K562 (cell line): ENCODE results near the gene LGALS7B. TPM values are rescaled to one million over a fixed set of nuclear protein-coding genes. Genes with fewer than 3 reads are reported as not detected.
"Not testable (repeated sequence)": the region's sequence is repeated elsewhere in the genome, so short reads cannot be mapped to it uniquely, and the experiment has no call there.

Experiments
- ATAC-seq: fragments of 200-7000 bp; cut with Tn5 transposase; 3 replicates; pipeline ENCODE4 v1.9.1; 2020; ENCODE audit warnings: moderate library complexity
- BruUV-seq: library from RNA; stranded (reverse); fragments of 400-500 nt; replicated peaks from 2 replicates; lab custom pipeline; 2021; lab: Mats Ljungman, UMichigan
- CTCF ChIA-PET: fragments of 300-600 bp; formaldehyde crosslinking; extraction: SDS; loops from one replicate; lab custom pipeline; 2021; ENCODE audit warnings: low intra/inter-chr PET ratio; lab: Yijun Ruan, JAX
- POLR2A ChIA-PET: fragments of 300-600, 350-650 bp; sonication (Branson Sonifier 250); formaldehyde crosslinking; extraction: SDS; loops from one replicate; lab custom pipeline; 2021; ENCODE audit warnings: antibody characterized with exemption, inconsistent platforms; lab: Yijun Ruan, JAX
- DNase-seq, 4 experiments: peaks; one replicate each; pipeline versions ENCODE4 v3.0.0 to v3.0.0-alpha.2; 2011 to 2018; ENCODE audit warnings: low spot score in 3 of 4, mixed read lengths in 3 of 4; ENCODE audit errors: extremely low read depth in 1 of 4
- FAIRE-seq: peaks from 2 replicates; lab custom pipeline; 2011; peaks lifted over from hg19 to GRCh38; lab: Jason Lieb, UNC
- H2AFZ ChIP-seq: 2 replicates; pipeline ENCODE4 v1.6.0; 2011; ENCODE audit warnings: low read depth, low read length, control low read depth, inconsistent platforms
- H3K27ac ChIP-seq: fragments of 200-600 bp; 3 replicates; pipeline ENCODE4 v1.8.0; 2011; ENCODE audit warnings: low read depth, mild to moderate bottlenecking, control low read depth, inconsistent platforms, low read length, moderate library complexity, mixed read lengths; ENCODE audit errors: extremely low read depth
- H3K27me3 ChIP-seq, 2 experiments: fragments of 300-600 bp in 1 of 2; 2 replicates in 1 of 2; 3 replicates in 1 of 2; pipeline versions ENCODE4 v1.6.0 to v1.8.0; 2011; ENCODE audit warnings: inconsistent platforms in 2 of 2, low read length in 2 of 2, mild to moderate bottlenecking in 1 of 2, mixed read lengths in 1 of 2, moderate library complexity in 1 of 2; ENCODE audit not compliant: control insufficient read depth in 2 of 2, insufficient read depth in 2 of 2
- H3K36me3 ChIP-seq: fragments of 300-600 bp; 3 replicates; pipeline ENCODE4 v1.8.0; 2011; ENCODE audit warnings: mild to moderate bottlenecking, low read length, inconsistent platforms; ENCODE audit not compliant: control insufficient read depth, insufficient read depth
- H3K4me1 ChIP-seq, 2 experiments: fragments of 200-600 bp in 1 of 2; replicated peaks in 1 of 2; 2 replicates in 1 of 2; 3 replicates in 1 of 2; pipeline versions ENCODE4 v1.5.1 to v1.8.0; 2011; ENCODE audit warnings: inconsistent platforms in 2 of 2, low read length in 2 of 2, mild to moderate bottlenecking in 1 of 2, mixed read lengths in 1 of 2, moderate library complexity in 1 of 2; ENCODE audit not compliant: control insufficient read depth in 2 of 2, insufficient read depth in 2 of 2
- H3K4me2 ChIP-seq: 2 replicates; pipeline ENCODE4 v1.6.1; 2011; ENCODE audit warnings: low read length, control low read depth, inconsistent platforms, mixed read lengths; ENCODE audit not compliant: insufficient read depth
- H3K4me3 ChIP-seq: fragments of 200-600 bp; sonication (generic), shearing (Covaris generic); 2 replicates; pipeline ENCODE4 v1.5.1; 2016; ENCODE audit warnings: control low read depth, inconsistent platforms
- H3K79me2 ChIP-seq: fragments of 200-600 bp; 3 replicates; pipeline ENCODE4 v1.8.0; 2011; ENCODE audit warnings: low read length, inconsistent platforms; ENCODE audit not compliant: control insufficient read depth, insufficient read depth
- H3K9ac ChIP-seq, 2 experiments: 2 replicates each; pipeline versions ENCODE4 v1.6.0 to v1.6.1; 2011; ENCODE audit warnings: low read depth in 2 of 2, low read length in 2 of 2, control low read depth in 1 of 2, inconsistent platforms in 1 of 2, mild to moderate bottlenecking in 1 of 2, mixed read lengths in 1 of 2; ENCODE audit not compliant: insufficient read depth in 1 of 2
- H3K9me1 ChIP-seq: one replicate; pipeline ENCODE4 v1.6.0; 2011; ENCODE audit warnings: inconsistent platforms, mild to moderate bottlenecking, low read length, moderate library complexity; ENCODE audit not compliant: control insufficient read depth, insufficient read depth
- H3K9me3 ChIP-seq: replicated peaks from 2 replicates; pipeline ENCODE4 v1.5.1; 2011; ENCODE audit warnings: low read depth, low read length, inconsistent platforms; ENCODE audit not compliant: control insufficient read depth, insufficient read depth
- H4K20me1 ChIP-seq: replicated peaks from 2 replicates; pipeline ENCODE4 v1.6.1; 2011; ENCODE audit warnings: low read length, inconsistent platforms, mixed read lengths; ENCODE audit not compliant: control insufficient read depth, insufficient read depth
- ARID1B ChIP-seq: fragments of 450-650 bp; IDR thresholded peaks from 2 replicates; pipeline ENCODE4 v1.6.1; 2016; ENCODE audit warnings: antibody characterized with exemption, mild to moderate bottlenecking, inconsistent platforms
- CBFA2T3 ChIP-seq: fragments of 450-650 bp; IDR thresholded peaks from 2 replicates; pipeline ENCODE4 v1.6.1; 2017
- KDM1A ChIP-seq, 2 experiments: fragments of 450-650 bp; IDR thresholded peaks; 2 replicates each; pipeline ENCODE4 v1.6.1; 2016; ENCODE audit warnings: mild to moderate bottlenecking in 2 of 2
- L3MBTL2 ChIP-seq: fragments of 450-650 bp; IDR thresholded peaks from 2 replicates; pipeline ENCODE4 v1.6.1; 2016; ENCODE audit warnings: mild to moderate bottlenecking, moderate library complexity
- NR2C1 ChIP-seq, 2 experiments: fragments of 450-650 bp; IDR thresholded peaks; 2 replicates each; pipeline ENCODE4 v1.6.1; 2017; ENCODE audit warnings: mild to moderate bottlenecking in 2 of 2, antibody characterized with exemption in 1 of 2, inconsistent platforms in 1 of 2, missing compliant biosample characterization in 1 of 2, missing genetic modification characterization in 1 of 2
- SMAD4 ChIP-seq: fragments of 250-450 bp; sonication (Bioruptor Pico); conservative IDR thresholded peaks from 2 replicates; pipeline ENCODE4 v1.8.0; 2021; ENCODE audit warnings: inconsistent platforms, mild to moderate bottlenecking, moderate library complexity
- TAL1 ChIP-seq: fragments of 450-650 bp; IDR thresholded peaks from 2 replicates; pipeline ENCODE4 v1.6.1; 2016; ENCODE audit warnings: mild to moderate bottlenecking
- ZBTB8A ChIP-seq: fragments of 450-650 bp; IDR thresholded peaks from 2 replicates; pipeline ENCODE4 v1.6.1; 2018; ENCODE audit warnings: mild to moderate bottlenecking, moderate library complexity; ENCODE audit not compliant: partially characterized antibody
- WGBS: fragments of 100-300 bp; shearing (Covaris generic); methylation state at CpG from one replicate; pipeline ENCODE4 v1.1.6; 2016; ENCODE audit warnings: low coverage, mixed read lengths; ENCODE audit not compliant: insufficient coverage; ENCODE audit errors: missing lambda C conversion rate; 5-methylcytosine and 5-hydroxymethylcytosine counted together
- in situ Hi-C: fragments of 300-500 bp; cut with MboI; formaldehyde crosslinking; loops from 4 replicates; pipeline ENCODE4 v1.15.0; 2018; ENCODE audit warnings: inconsistent platforms, mixed read lengths
- intact Hi-C: fragments of 100-400 bp; cut with micrococcal nuclease; formaldehyde crosslinking; loops from 2 replicates; pipeline ENCODE4 v1.14.2; 2022
- polyA plus RNA-seq, 8 experiments: library from polyadenylated mRNA; depleted of rRNA in 4 of 8; stranded (reverse) in 5 of 8; unstranded in 3 of 8; fragments of >200 nt; fragmentation: Nextera tagmentation in 2 of 8; fragmentation: Illumina TruSeq in 1 of 8; extraction: Ambion mirVana in 2 of 8; extraction: Trizol in 1 of 8; gene quantifications; 2 replicates each; pipeline versions ENCODE4 v1.2.1 to v1.2.3, GENCODE V29; 2011 to 2014; ENCODE audit warnings: inconsistent platforms in 1 of 8, missing spikeins in 1 of 8
- total RNA-seq, 7 experiments: library from RNA; depleted of rRNA in 6 of 7; stranded (reverse); fragments of >200 nt in 6 of 7; fragmentation: Illumina TruSeq in 2 of 7; extraction: Trizol in 2 of 7; gene quantifications; 2 replicates each; pipeline versions ENCODE4 v1.2.1 to v1.2.3, GENCODE V29; 2011 to 2021; ENCODE audit warnings: low replicate concordance in 1 of 7
- TF ChIP-seq, protein P1 (sequence below): sonication (generic); formaldehyde crosslinking; IDR thresholded peaks from 2 replicates; pipeline ENCODE4 v1.8.1; 2023; ENCODE audit warnings: mild to moderate bottlenecking, missing genetic modification reagents
- TF ChIP-seq, protein P2 (sequence below), 2 experiments: fragments of 450-650 bp; conservative IDR thresholded peaks; 2 replicates each; pipeline ENCODE4 v1.6.1; 2017; ENCODE audit warnings: mild to moderate bottlenecking in 2 of 2, moderate library complexity in 2 of 2
- TF ChIP-seq, protein P3 (sequence below): sonication (generic); IDR thresholded peaks from 2 replicates; pipeline ENCODE4 v1.6.1; 2016

LGALS7B gene
- total and polyA plus RNA-seq, 9 of the 15 experiments (the other 6 are each of a cell fraction or from before 2014, with no cell fraction given) = not detected

DNA sequence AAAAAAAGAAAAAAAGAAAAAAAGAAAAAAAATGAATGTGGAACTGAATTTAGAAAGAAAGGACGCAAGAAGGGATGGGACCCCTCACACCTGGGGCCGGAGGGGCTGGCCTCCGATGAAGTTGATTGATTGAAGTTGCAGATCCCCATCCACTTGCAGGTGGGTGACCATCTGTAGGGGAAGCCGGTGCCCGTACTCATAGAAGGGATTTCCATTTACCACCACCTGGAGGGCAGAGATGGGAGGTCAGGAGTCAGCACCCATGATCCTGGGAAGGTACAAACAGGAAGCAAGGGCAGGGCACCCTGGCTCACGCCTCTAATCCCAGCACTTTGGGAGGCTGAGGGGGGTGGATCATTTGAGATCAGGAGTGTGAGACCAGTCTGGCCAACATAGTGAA is 17.4 kb downstream of the LGALS7B start (continued):
- no peak for TF ChIP-seq ZBTB8A

DNA sequence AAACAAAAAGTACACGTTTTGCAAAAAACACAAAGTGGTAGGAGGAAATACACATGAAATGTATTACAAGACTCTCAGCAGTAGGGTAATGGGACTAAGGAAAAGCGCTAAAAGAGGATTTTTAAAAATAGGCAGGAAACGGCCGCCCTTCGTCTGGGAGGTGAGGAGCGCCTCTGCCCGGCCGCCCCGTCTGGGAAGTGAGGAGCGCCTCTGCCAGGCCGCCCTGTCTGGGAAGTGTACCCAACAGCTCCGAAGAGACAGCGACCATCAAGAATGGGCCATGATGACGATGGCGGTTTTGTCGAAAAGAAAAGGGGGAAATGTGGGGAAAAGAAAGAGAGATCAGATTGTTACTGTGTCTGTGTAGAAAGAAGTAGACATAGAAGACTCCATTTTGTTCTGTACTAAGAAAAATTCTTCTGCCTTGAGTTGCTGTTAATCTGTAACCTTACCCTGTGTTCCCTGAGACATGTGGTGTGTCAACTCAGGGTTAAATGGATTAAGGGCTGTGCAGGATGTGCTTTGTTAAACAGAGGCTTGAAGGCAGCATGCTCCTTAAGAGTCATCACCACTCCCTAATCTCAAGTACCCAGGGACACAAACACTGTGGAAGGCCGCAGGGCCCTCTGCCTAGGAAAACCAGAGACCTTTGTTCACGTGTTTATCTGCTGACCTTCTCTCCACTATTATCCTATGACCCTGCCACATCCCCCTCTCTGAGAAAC is 18.5 kb downstream of the LGALS7B start:
- H3K36me3 ChIP-seq; in situ Hi-C loops; H3K9ac ChIP-seq; H3K9me1 ChIP-seq; H3K9me3 ChIP-seq; H3K4me2 ChIP-seq; BruUV-seq; H3K4me3 ChIP-seq; H4K20me1 ChIP-seq; CTCF ChIA-PET; H3K27ac ChIP-seq; ATAC-seq; H3K27me3 ChIP-seq; intact Hi-C loops; H3K79me2 ChIP-seq; TF ChIP-seq NR2C1 (IDR thresholded peaks at IDR 0.05): not testable (repeated sequence)
- peak overlapping the region; percentile 32; the same call in 1 of the 2 replicates for H2AFZ ChIP-seq
- WGBS = 72% methylated on average over 13 of the region's 18 CpGs
- H3K4me1 ChIP-seq = peaks cover 0 to 25% of the 10 kb centered on the region in 2 experiments; a peak in 4 of 5 replicates
- FAIRE-seq (peak; percentile 44), DNase-seq (peak in 1 of 4 experiments; percentile 45)
- POLR2A ChIA-PET = interaction anchor here (0.9 kb wide), 1 partner anchor 15 kb away, joined by 3 read pairs; no protein-coding TSS in a partner anchor
- TF ChIP-seq, protein P1, sequence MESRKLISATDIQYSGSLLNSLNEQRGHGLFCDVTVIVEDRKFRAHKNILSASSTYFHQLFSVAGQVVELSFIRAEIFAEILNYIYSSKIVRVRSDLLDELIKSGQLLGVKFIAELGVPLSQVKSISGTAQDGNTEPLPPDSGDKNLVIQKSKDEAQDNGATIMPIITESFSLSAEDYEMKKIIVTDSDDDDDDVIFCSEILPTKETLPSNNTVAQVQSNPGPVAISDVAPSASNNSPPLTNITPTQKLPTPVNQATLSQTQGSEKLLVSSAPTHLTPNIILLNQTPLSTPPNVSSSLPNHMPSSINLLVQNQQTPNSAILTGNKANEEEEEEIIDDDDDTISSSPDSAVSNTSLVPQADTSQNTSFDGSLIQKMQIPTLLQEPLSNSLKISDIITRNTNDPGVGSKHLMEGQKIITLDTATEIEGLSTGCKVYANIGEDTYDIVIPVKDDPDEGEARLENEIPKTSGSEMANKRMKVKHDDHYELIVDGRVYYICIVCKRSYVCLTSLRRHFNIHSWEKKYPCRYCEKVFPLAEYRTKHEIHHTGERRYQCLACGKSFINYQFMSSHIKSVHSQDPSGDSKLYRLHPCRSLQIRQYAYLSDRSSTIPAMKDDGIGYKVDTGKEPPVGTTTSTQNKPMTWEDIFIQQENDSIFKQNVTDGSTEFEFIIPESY (CRISPR knock-in tag) = peak; percentile 92
- TF ChIP-seq TAL1 (peak; percentile 39; the same call in 1 of the 2 replicates), CBFA2T3 (peak; percentile 75), SMAD4 (CRISPR knock-in tag) (peak; percentile 48; the same call in 1 of the 2 replicates), L3MBTL2 (peak; percentile 53; the same call in 1 of the 2 replicates), KDM1A (IDR thresholded peaks at IDR 0.05) (peak in 1 of 2 experiments; percentile 35; a peak in 1 of 4 replicates), ARID1B (0 out of 2 replicates have a peak, but pooled peaks have one; percentile 54), NR2C1 (tag; IDR thresholded peaks at IDR 0.05) (peak; percentile 18; the same call in 1 of the 2 replicates)
- TF ChIP-seq, protein P2, sequence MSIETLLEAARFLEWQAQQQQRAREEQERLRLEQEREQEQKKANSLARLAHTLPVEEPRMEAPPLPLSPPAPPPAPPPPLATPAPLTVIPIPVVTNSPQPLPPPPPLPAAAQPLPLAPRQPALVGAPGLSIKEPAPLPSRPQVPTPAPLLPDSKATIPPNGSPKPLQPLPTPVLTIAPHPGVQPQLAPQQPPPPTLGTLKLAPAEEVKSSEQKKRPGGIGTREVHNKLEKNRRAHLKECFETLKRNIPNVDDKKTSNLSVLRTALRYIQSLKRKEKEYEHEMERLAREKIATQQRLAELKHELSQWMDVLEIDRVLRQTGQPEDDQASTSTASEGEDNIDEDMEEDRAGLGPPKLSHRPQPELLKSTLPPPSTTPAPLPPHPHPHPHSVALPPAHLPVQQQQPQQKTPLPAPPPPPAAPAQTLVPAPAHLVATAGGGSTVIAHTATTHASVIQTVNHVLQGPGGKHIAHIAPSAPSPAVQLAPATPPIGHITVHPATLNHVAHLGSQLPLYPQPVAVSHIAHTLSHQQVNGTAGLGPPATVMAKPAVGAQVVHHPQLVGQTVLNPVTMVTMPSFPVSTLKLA (conservative IDR thresholded peaks at IDR 0.05) = peak in 1 of 2 experiments; percentile 53; a peak in 3 of 4 replicates
- TF ChIP-seq, protein P3, sequence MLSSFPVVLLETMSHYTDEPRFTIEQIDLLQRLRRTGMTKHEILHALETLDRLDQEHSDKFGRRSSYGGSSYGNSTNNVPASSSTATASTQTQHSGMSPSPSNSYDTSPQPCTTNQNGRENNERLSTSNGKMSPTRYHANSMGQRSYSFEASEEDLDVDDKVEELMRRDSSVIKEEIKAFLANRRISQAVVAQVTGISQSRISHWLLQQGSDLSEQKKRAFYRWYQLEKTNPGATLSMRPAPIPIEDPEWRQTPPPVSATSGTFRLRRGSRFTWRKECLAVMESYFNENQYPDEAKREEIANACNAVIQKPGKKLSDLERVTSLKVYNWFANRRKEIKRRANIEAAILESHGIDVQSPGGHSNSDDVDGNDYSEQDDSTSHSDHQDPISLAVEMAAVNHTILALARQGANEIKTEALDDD = peak; percentile 60; the same call in 1 of the 2 replicates
